GM23338 (cell line): ENCODE data around the gene PCGF3. TPM values are rescaled to one million over a fixed set of nuclear protein-coding genes. Genes with fewer than 3 reads are reported as not detected.
A peak's percentile ranks its signal among the peaks of the same experiment; 100 is the strongest.

Experiments
- ATAC-seq: fragments of 200-7000 bp; cut with Tn5 transposase; 3 replicates; pipeline ENCODE4 v1.9.1; 2020
- DNase-seq: peaks from one replicate; pipeline ENCODE4 v3.0.0-alpha.2; 2015; ENCODE audit warnings: low spot score
- H2AFZ ChIP-seq: fragments of 200-600 bp; sonication (generic); 2 replicates; pipeline ENCODE4 v1.8.0; 2016; ENCODE audit warnings: antibody characterized with exemption, mild to moderate bottlenecking, moderate library complexity
- H3F3A ChIP-seq: fragments of 200-600 bp; sonication (generic); replicated peaks from 2 replicates; pipeline ENCODE4 v1.8.0; 2017; ENCODE audit warnings: antibody characterized with exemption, mixed run types, low read depth
- H3K27ac ChIP-seq: fragments of 200-600 bp; sonication (generic); 2 replicates; pipeline ENCODE4 v1.6.1; 2016; ENCODE audit warnings: low read depth
- H3K27me3 ChIP-seq: fragments of 200-600 bp; sonication (generic); 2 replicates; pipeline ENCODE4 v1.8.0; 2016; ENCODE audit warnings: mild to moderate bottlenecking, mixed run types, moderate library complexity; ENCODE audit not compliant: insufficient read depth
- H3K36me3 ChIP-seq: fragments of 200-600 bp; sonication (generic); 2 replicates; pipeline ENCODE4 v1.8.0; 2016; ENCODE audit warnings: mild to moderate bottlenecking; ENCODE audit not compliant: insufficient read depth
- H3K4me1 ChIP-seq: fragments of 200-600 bp; sonication (generic); 2 replicates; pipeline ENCODE4 v1.8.0; 2016; ENCODE audit warnings: mild to moderate bottlenecking, moderate library complexity; ENCODE audit not compliant: insufficient read depth
- H3K4me2 ChIP-seq: fragments of 200-600 bp; sonication (generic); 2 replicates; pipeline ENCODE4 v1.7.1; 2017; ENCODE audit warnings: mixed run types
- H3K4me3 ChIP-seq: fragments of 200-600 bp; sonication (generic); 2 replicates; pipeline ENCODE4 v1.6.1; 2016; ENCODE audit warnings: mixed run types
- H3K79me2 ChIP-seq: fragments of 200-600 bp; sonication (generic); replicated peaks from 2 replicates; pipeline ENCODE4 v1.8.0; 2017; ENCODE audit warnings: mild to moderate bottlenecking; ENCODE audit not compliant: insufficient read depth
- H3K9me2 ChIP-seq: fragments of 200-600 bp; sonication (generic); 2 replicates; pipeline ENCODE4 v1.8.0; 2017; ENCODE audit not compliant: insufficient read depth
- H4K20me1 ChIP-seq: fragments of 200-600 bp; sonication (generic); replicated peaks from 2 replicates; pipeline ENCODE4 v1.8.0; 2017; ENCODE audit warnings: mild to moderate bottlenecking; ENCODE audit not compliant: insufficient read depth
- H3K27ac Mint-ChIP-seq: 2 replicates; pipeline ENCODE4 v1.8.0; 2020; ENCODE audit warnings: inconsistent platforms, mild to moderate bottlenecking, moderate library complexity, mixed read lengths
- H3K27me3 Mint-ChIP-seq: 3 replicates; pipeline ENCODE4 v1.8.0; 2022; ENCODE audit warnings: low read depth, mild to moderate bottlenecking, moderate library complexity, mixed read lengths, inconsistent platforms; ENCODE audit not compliant: insufficient read depth, poor library complexity
- H3K36me3 Mint-ChIP-seq: 3 replicates; pipeline ENCODE4 v1.8.0; 2021; ENCODE audit warnings: low read depth, mild to moderate bottlenecking, inconsistent platforms, moderate library complexity, mixed read lengths
- H3K4me1 Mint-ChIP-seq: 3 replicates; pipeline ENCODE4 v1.8.0; 2020; ENCODE audit warnings: mild to moderate bottlenecking, inconsistent platforms, mixed read lengths
- H3K4me3 Mint-ChIP-seq: 3 replicates; pipeline ENCODE4 v1.8.0; 2021; ENCODE audit warnings: moderate library complexity, mild to moderate bottlenecking, inconsistent platforms, mixed read lengths
- H3K9me3 Mint-ChIP-seq: 3 replicates; pipeline ENCODE4 v1.8.0; 2020; ENCODE audit warnings: moderate library complexity, mild to moderate bottlenecking, inconsistent platforms, mixed read lengths
- CREB1 ChIP-seq: fragments of 250-450 bp; sonication (Bioruptor Pico); IDR thresholded peaks from 2 replicates; pipeline ENCODE4 v1.5.0; 2020; ENCODE audit warnings: low read depth, mild to moderate bottlenecking, moderate library complexity
- EZH2phosphoT487 ChIP-seq: fragments of 200-600 bp; sonication (generic); IDR thresholded peaks from one replicate; pipeline ENCODE4 v1.8.1; 2018; ENCODE audit warnings: antibody characterized with exemption; ENCODE audit not compliant: unreplicated experiment
- JUNB ChIP-seq: IDR thresholded peaks from one replicate; pipeline ENCODE4 v1.6.1; 2016; ENCODE audit warnings: antibody characterized with exemption; ENCODE audit not compliant: unreplicated experiment
- NANOG ChIP-seq: IDR thresholded peaks from 2 replicates; pipeline ENCODE4 v1.6.1; 2016; ENCODE audit warnings: antibody characterized with exemption, borderline replicate concordance
- POLR2AphosphoS5 ChIP-seq: IDR thresholded peaks from 2 replicates; pipeline ENCODE4 v1.6.1; 2016; ENCODE audit warnings: antibody characterized with exemption, low read depth
- STAT1 ChIP-seq: IDR thresholded peaks from one replicate; pipeline ENCODE4 v1.6.1; 2016; ENCODE audit warnings: antibody characterized with exemption; ENCODE audit not compliant: unreplicated experiment
- polyA plus RNA-seq: library from polyadenylated mRNA; unstranded; fragments of >200 nt; fragmentation: Nextera tagmentation; extraction: Ambion mirVana; gene quantifications from 2 replicates; pipeline ENCODE4 v1.2.1, GENCODE V29; 2016
- total RNA-seq: library from RNA; depleted of rRNA; stranded (reverse); fragments of >200 nt; shearing (Covaris generic); gene quantifications from 2 replicates; pipeline ENCODE4 v1.2.3, GENCODE V29; 2014
- TF ChIP-seq, protein P1 (sequence below), 2 experiments: fragments of 200-600 bp in 1 of 2; sonication (generic) in 1 of 2; conservative IDR thresholded peaks; 2 replicates each; pipeline versions ENCODE4 v1.5.1 to v1.6.1; 2016 to 2017; ENCODE audit warnings: antibody characterized with exemption in 2 of 2, low read depth in 2 of 2, mild to moderate bottlenecking in 2 of 2, moderate library complexity in 1 of 2
- TF ChIP-seq, protein P2 (sequence below): fragments of 250-450 bp; sonication (Bioruptor Pico); IDR thresholded peaks from 2 replicates; pipeline ENCODE4 v1.5.0; 2020; ENCODE audit warnings: mild to moderate bottlenecking, moderate library complexity

PCGF3 gene
- total and polyA plus RNA-seq, 2 experiments from 2014 or later, result 33.1 to 49.0 TPM

DNA sequence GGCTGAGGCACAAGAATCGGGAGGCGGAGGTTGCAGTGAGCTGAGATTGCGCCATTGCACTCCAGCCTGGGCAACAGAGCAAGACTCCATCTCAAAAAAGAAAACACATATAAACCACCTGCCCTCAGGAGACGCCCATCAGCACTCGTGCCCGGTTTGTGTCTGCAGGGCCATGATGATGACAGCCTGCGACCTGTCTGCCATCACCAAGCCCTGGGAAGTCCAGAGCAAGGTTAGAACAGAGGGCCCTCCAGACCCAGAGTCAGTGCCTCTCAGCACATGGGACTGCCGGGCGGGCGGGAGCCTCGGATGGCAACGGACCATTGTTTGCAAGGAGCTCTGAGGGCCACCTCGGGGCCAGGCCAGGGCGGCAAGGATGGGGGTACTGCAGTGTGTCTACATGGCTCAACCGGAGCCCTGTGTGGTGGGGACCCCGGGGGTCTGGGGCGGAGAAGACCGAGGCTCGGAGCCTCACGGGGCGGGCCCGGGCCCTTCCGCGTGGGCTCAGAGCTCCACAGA, 40.9 kb upstream of the PCGF3 start:
- TF ChIP-seq POLR2AphosphoS5 (no peak), JUNB (no peak), NANOG (no peak), STAT1 (no peak), CREB1 (no peak), EZH2phosphoT487 (no peak)
- TF ChIP-seq, protein P1, sequence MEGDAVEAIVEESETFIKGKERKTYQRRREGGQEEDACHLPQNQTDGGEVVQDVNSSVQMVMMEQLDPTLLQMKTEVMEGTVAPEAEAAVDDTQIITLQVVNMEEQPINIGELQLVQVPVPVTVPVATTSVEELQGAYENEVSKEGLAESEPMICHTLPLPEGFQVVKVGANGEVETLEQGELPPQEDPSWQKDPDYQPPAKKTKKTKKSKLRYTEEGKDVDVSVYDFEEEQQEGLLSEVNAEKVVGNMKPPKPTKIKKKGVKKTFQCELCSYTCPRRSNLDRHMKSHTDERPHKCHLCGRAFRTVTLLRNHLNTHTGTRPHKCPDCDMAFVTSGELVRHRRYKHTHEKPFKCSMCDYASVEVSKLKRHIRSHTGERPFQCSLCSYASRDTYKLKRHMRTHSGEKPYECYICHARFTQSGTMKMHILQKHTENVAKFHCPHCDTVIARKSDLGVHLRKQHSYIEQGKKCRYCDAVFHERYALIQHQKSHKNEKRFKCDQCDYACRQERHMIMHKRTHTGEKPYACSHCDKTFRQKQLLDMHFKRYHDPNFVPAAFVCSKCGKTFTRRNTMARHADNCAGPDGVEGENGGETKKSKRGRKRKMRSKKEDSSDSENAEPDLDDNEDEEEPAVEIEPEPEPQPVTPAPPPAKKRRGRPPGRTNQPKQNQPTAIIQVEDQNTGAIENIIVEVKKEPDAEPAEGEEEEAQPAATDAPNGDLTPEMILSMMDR (conservative IDR thresholded peaks at IDR 0.05; ENCODE audit: low read depth in 2 of 2), result no peak
- TF ChIP-seq, protein P2, sequence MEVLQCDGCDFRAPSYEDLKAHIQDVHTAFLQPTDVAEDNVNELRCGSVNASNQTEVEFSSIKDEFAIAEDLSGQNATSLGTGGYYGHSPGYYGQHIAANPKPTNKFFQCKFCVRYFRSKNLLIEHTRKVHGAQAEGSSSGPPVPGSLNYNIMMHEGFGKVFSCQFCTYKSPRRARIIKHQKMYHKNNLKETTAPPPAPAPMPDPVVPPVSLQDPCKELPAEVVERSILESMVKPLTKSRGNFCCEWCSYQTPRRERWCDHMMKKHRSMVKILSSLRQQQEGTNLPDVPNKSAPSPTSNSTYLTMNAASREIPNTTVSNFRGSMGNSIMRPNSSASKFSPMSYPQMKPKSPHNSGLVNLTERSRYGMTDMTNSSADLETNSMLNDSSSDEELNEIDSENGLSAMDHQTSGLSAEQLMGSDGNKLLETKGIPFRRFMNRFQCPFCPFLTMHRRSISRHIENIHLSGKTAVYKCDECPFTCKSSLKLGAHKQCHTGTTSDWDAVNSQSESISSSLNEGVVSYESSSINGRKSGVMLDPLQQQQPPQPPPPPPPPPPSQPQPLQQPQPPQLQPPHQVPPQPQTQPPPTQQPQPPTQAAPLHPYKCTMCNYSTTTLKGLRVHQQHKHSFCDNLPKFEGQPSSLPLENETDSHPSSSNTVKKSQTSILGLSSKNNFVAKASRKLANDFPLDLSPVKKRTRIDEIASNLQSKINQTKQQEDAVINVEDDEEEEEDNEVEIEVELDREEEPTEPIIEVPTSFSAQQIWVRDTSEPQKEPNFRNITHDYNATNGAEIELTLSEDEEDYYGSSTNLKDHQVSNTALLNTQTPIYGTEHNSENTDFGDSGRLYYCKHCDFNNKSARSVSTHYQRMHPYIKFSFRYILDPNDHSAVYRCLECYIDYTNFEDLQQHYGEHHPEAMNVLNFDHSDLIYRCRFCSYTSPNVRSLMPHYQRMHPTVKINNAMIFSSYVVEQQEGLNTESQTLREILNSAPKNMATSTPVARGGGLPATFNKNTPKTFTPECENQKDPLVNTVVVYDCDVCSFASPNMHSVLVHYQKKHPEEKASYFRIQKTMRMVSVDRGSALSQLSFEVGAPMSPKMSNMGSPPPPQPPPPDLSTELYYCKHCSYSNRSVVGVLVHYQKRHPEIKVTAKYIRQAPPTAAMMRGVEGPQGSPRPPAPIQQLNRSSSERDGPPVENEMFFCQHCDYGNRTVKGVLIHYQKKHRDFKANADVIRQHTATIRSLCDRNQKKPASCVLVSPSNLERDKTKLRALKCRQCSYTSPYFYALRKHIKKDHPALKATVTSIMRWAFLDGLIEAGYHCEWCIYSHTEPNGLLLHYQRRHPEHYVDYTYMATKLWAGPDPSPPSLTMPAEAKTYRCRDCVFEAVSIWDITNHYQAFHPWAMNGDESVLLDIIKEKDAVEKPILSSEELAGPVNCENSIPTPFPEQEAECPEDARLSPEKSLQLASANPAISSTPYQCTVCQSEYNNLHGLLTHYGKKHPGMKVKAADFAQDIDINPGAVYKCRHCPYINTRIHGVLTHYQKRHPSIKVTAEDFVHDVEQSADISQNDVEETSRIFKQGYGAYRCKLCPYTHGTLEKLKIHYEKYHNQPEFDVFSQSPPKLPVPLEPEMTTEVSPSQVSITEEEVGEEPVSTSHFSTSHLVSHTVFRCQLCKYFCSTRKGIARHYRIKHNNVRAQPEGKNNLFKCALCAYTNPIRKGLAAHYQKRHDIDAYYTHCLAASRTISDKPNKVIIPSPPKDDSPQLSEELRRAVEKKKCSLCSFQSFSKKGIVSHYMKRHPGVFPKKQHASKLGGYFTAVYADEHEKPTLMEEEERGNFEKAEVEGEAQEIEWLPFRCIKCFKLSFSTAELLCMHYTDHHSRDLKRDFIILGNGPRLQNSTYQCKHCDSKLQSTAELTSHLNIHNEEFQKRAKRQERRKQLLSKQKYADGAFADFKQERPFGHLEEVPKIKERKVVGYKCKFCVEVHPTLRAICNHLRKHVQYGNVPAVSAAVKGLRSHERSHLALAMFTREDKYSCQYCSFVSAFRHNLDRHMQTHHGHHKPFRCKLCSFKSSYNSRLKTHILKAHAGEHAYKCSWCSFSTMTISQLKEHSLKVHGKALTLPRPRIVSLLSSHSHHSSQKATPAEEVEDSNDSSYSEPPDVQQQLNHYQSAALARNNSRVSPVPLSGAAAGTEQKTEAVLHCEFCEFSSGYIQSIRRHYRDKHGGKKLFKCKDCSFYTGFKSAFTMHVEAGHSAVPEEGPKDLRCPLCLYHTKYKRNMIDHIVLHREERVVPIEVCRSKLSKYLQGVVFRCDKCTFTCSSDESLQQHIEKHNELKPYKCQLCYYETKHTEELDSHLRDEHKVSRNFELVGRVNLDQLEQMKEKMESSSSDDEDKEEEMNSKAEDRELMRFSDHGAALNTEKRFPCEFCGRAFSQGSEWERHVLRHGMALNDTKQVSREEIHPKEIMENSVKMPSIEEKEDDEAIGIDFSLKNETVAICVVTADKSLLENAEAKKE (CRISPR knock-in tag), result no peak
- DNase-seq, result no peak
- H3K4me1 ChIP-seq, result no peaks in the 10 kb centered on the region
- no peak overlapping the region for H3K27ac Mint-ChIP-seq
- H3K4me1 Mint-ChIP-seq, result no peaks in the 10 kb centered on the region; the same call in 2 of the 3 replicates
- H4K20me1 ChIP-seq, result no peaks in the 10 kb centered on the region; the same call in 1 of the 2 replicates
- H2AFZ ChIP-seq, result no peak overlapping the region
- H3K9me2 ChIP-seq, result no peaks in the 10 kb centered on the region
- H3K9me3 Mint-ChIP-seq, result no peaks in the 10 kb centered on the region; the same call in 2 of the 3 replicates
- H3K27me3 ChIP-seq, result no peaks in the 10 kb centered on the region
- ATAC-seq, result no peak
- no peak overlapping the region for H3K27ac ChIP-seq
- no peaks in the 10 kb centered on the region for H3F3A ChIP-seq
- peaks cover 8% of the 10 kb centered on the region for H3K27me3 Mint-ChIP-seq
- H3K4me3 Mint-ChIP-seq, result peak overlapping the region; percentile 83
- H3K4me2 ChIP-seq, result peak overlapping the region; percentile 90
- H3K79me2 ChIP-seq, result no peaks in the 10 kb centered on the region
- H3K36me3 ChIP-seq, result no peaks in the 10 kb centered on the region
- H3K36me3 Mint-ChIP-seq, result peaks cover 10% of the 10 kb centered on the region
- peak overlapping the region; percentile 87 for H3K4me3 ChIP-seq
